OCI-LY7 (cell line): ENCODE results near the gene CNTNAP1. TPM values are rescaled to one million over a fixed set of nuclear protein-coding genes. Genes with fewer than 3 reads are reported as not detected.

Experiments used
- BruUV-seq: library from RNA; stranded (reverse); fragments of 400-500 nt; replicated peaks from 2 replicates; lab custom pipeline; 2021; lab: Mats Ljungman, UMichigan
- CTCF ChIA-PET: fragments of 300-600 bp; sonication (Branson Sonifier 250); formaldehyde crosslinking; loops from one replicate; lab custom pipeline; 2022; ENCODE audit warnings: antibody characterized with exemption; ENCODE audit not compliant: unreplicated experiment; lab: Charles Lee
- POLR2A ChIA-PET: fragments of 300-600 bp; sonication (Branson Sonifier 250); formaldehyde crosslinking; loops from one replicate; lab custom pipeline; 2022; ENCODE audit warnings: antibody characterized with exemption; lab: Charles Lee
- DNase-seq: peaks from one replicate; pipeline ENCODE4 v3.0.0-alpha.2; 2015; ENCODE audit warnings: low spot score
- H2AFZ ChIP-seq: fragments of 200-600 bp; sonication (generic), shearing (Covaris generic); 2 replicates; pipeline ENCODE4 v1.6.1; 2014; ENCODE audit warnings: mild to moderate bottlenecking, antibody characterized with exemption, low read length, moderate library complexity
- H3K27ac ChIP-seq: fragments of 200-600 bp; sonication (generic); 2 replicates; pipeline ENCODE4 v1.5.1; 2014; ENCODE audit warnings: mixed run types, low read depth, mild to moderate bottlenecking, moderate library complexity, low read length, inconsistent platforms; ENCODE audit not compliant: poor library complexity, severe bottlenecking
- H3K36me3 ChIP-seq: fragments of 200-600 bp; sonication (generic); 2 replicates; pipeline ENCODE4 v1.6.1; 2014; ENCODE audit warnings: mild to moderate bottlenecking, antibody characterized with exemption, low read length, moderate library complexity, mixed read lengths; ENCODE audit not compliant: insufficient read depth
- H3K4me1 ChIP-seq: fragments of 200-600 bp; sonication (generic); 2 replicates; pipeline ENCODE4 v1.5.1; 2014; ENCODE audit warnings: mild to moderate bottlenecking, low read length; ENCODE audit not compliant: insufficient read depth, poor library complexity, severe bottlenecking
- H3K4me2 ChIP-seq: fragments of 200-600 bp; sonication (generic); 2 replicates; pipeline ENCODE4 v1.6.1; 2014; ENCODE audit warnings: mild to moderate bottlenecking, low read length
- H3K4me3 ChIP-seq: fragments of 200-600 bp; sonication (generic); 2 replicates; pipeline ENCODE4 v1.5.1; 2014; ENCODE audit warnings: mild to moderate bottlenecking, low read depth, low read length; ENCODE audit not compliant: poor library complexity, severe bottlenecking
- H3K79me2 ChIP-seq: fragments of 200-600 bp; sonication (generic); 2 replicates; pipeline ENCODE4 v1.6.1; 2016; ENCODE audit warnings: low read depth, mild to moderate bottlenecking, low read length, moderate library complexity, mixed read lengths; ENCODE audit not compliant: insufficient read depth
- H3K9me2 ChIP-seq: fragments of 200-600 bp; sonication (generic); 2 replicates; pipeline ENCODE4 v1.6.1; 2016; ENCODE audit warnings: mild to moderate bottlenecking, low read length, mixed read lengths; ENCODE audit not compliant: insufficient read depth
- H3K9me3 ChIP-seq: fragments of 200-600 bp; sonication (generic); 2 replicates; pipeline ENCODE4 v1.6.1; 2014; ENCODE audit warnings: mild to moderate bottlenecking, mixed run types, low read length, mixed read lengths
- H4K20me1 ChIP-seq: fragments of 200-600 bp; sonication (generic); 2 replicates; pipeline ENCODE4 v1.6.1; 2014; ENCODE audit warnings: mild to moderate bottlenecking, antibody characterized with exemption, low read length, moderate library complexity, mixed read lengths; ENCODE audit not compliant: insufficient read depth
- EZH2phosphoT487 ChIP-seq: fragments of 200-600 bp; sonication (generic); IDR thresholded peaks from 2 replicates; pipeline ENCODE4 v1.6.1; 2018; ENCODE audit warnings: low read depth, borderline replicate concordance, mild to moderate bottlenecking, mixed run types, antibody characterized with exemption, low read length, moderate library complexity, mixed read lengths
- intact Hi-C: fragments of 100-400 bp; cut with micrococcal nuclease; formaldehyde crosslinking; loops from one replicate; pipeline ENCODE4 v1.10.0; 2022; ENCODE audit not compliant: unreplicated experiment
- total RNA-seq, 2 experiments: library from RNA; depleted of rRNA in 1 of 2; stranded (reverse); fragments of >200 nt in 1 of 2; shearing (Covaris generic) in 1 of 2; gene quantifications; 2 replicates each; pipeline ENCODE4 v1.2.3, GENCODE V29; 2014 to 2022
- TF ChIP-seq, protein P1 (sequence below): fragments of 200-600 bp; sonication (generic); conservative IDR thresholded peaks from 2 replicates; pipeline ENCODE4 v1.5.1; 2014; ENCODE audit warnings: mild to moderate bottlenecking, antibody characterized with exemption, low read length, moderate library complexity, mixed read lengths

CNTNAP1 gene
- total RNA-seq, 2 experiments from 2014 or later = 1.0 to 6.8 TPM

DNA sequence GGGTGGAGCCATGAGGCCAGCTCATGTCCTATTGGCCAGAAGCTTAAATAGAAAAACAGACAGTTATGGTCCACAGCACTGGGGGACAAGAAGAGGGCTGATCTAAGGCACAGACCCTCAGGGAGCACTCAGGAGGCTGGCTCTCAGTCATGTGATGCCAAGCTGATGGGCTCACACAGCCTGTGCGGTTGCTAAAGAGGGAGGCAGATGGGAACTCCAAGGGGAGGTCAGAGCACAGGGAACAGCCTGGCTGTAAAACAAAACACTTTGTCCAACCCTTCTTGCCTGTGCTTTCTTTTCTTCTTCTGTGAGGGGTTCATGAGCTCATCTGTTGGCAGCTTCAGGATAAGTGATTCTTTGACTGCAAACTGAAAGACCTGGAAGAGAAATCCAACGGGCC lies 27.2 kb downstream of the CNTNAP1 start:
- Histone ChIP-seq H3K27ac (no peak overlapping the region), H3K4me3 (no peak overlapping the region), H2AFZ (no peak overlapping the region), H3K79me2 (no peaks in the 10 kb centered on the region), H3K9me3 (no peaks in the 10 kb centered on the region), H3K36me3 (peaks cover 93% of the 10 kb centered on the region), H3K4me2 (no peak overlapping the region), H3K9me2 (no peaks in the 10 kb centered on the region), H4K20me1 (no peaks in the 10 kb centered on the region), H3K4me1 (peaks cover 10% of the 10 kb centered on the region)
- intact Hi-C loops = no loop called here
- CTCF ChIA-PET = no interaction called here
- DNase-seq = no peak
- no peak for TF ChIP-seq EZH2phosphoT487
- TF ChIP-seq, protein P1, sequence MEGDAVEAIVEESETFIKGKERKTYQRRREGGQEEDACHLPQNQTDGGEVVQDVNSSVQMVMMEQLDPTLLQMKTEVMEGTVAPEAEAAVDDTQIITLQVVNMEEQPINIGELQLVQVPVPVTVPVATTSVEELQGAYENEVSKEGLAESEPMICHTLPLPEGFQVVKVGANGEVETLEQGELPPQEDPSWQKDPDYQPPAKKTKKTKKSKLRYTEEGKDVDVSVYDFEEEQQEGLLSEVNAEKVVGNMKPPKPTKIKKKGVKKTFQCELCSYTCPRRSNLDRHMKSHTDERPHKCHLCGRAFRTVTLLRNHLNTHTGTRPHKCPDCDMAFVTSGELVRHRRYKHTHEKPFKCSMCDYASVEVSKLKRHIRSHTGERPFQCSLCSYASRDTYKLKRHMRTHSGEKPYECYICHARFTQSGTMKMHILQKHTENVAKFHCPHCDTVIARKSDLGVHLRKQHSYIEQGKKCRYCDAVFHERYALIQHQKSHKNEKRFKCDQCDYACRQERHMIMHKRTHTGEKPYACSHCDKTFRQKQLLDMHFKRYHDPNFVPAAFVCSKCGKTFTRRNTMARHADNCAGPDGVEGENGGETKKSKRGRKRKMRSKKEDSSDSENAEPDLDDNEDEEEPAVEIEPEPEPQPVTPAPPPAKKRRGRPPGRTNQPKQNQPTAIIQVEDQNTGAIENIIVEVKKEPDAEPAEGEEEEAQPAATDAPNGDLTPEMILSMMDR = no peak
- no TSS peak for BruUV-seq
- POLR2A ChIA-PET = interaction anchor here (0.6 to 1.4 kb wide), 2 partner anchors 8 to 116 kb away, joined by 3 read pairs; no protein-coding TSS in a partner anchor

- intact Hi-C loops = loop anchor here (1.0 to 2.0 kb wide), 3 partner anchors 42 to 216 kb away; partner anchors contain the start of gene BECN1
- H3K36me3 ChIP-seq = peaks cover 78% of the 10 kb centered on the region
Measured at GRCh38 chr17:42720996-42721583, 38.8 kb downstream of the CNTNAP1 start.

GRCh38 chr17:42723636-42724035 lies 41.3 kb downstream of the CNTNAP1 start:
- Histone ChIP-seq H3K79me2 (no peaks in the 10 kb centered on the region), H3K4me1 (no peaks in the 10 kb centered on the region), H3K4me2 (no peak overlapping the region), H2AFZ (no peak overlapping the region), H3K36me3 (peaks cover 62% of the 10 kb centered on the region), H3K9me2 (no peaks in the 10 kb centered on the region), H3K27ac (no peak overlapping the region), H3K9me3 (no peaks in the 10 kb centered on the region), H3K4me3 (no peak overlapping the region), H4K20me1 (no peaks in the 10 kb centered on the region)
- BruUV-seq = TSS peak; percentile 26
- intact Hi-C loops = no loop called here
- ChIA-PET CTCF (no interaction called here), POLR2A (no interaction called here)
- DNase-seq = no peak
- no peak for TF ChIP-seq EZH2phosphoT487
- TF ChIP-seq, protein P1 = no peak

More at GRCh38 chr17:42720996-42721583, 38.8 kb downstream of the CNTNAP1 start:
- no peak overlapping the region for H3K4me3 ChIP-seq
- POLR2A ChIA-PET = no interaction called here
- H3K27ac ChIP-seq = no peak overlapping the region
- TF ChIP-seq, protein P1 = peak; percentile 94
- no peak for TF ChIP-seq EZH2phosphoT487
- H2AFZ ChIP-seq = no peak overlapping the region
- CTCF ChIA-PET = no interaction called here
- no peaks in the 10 kb centered on the region for H3K9me2 ChIP-seq
- BruUV-seq = no TSS peak
- H3K4me2 ChIP-seq = no peak overlapping the region
- H3K79me2 ChIP-seq = no peaks in the 10 kb centered on the region
- H3K4me1 ChIP-seq = no peaks in the 10 kb centered on the region
- no peaks in the 10 kb centered on the region for H4K20me1 ChIP-seq
- peak; percentile 84 for DNase-seq
- H3K9me3 ChIP-seq = no peaks in the 10 kb centered on the region
